C4-2B (cell line): Measurements from ENCODE around the gene PCDHB6.
A peak's percentile ranks its signal among the peaks of the same experiment; 100 is the strongest.
"Not testable (repeated sequence)": the region's sequence is repeated elsewhere in the genome, so short reads cannot be mapped to it uniquely, and the experiment has no call there.

Experiments
- H3K27ac ChIP-seq: fragments of 450-650 bp; 2 replicates; pipeline ENCODE4 v1.5.1; 2017
- ZFX ChIP-seq: fragments of 450-650 bp; IDR thresholded peaks from 2 replicates; pipeline ENCODE4 v1.6.1; 2017
- TF ChIP-seq, protein P1 (sequence below): fragments of 450-650 bp; conservative IDR thresholded peaks from 2 replicates; pipeline ENCODE4 v1.5.1; 2017; ENCODE audit warnings: mild to moderate bottlenecking

The PCDHB6 gene

DNA sequence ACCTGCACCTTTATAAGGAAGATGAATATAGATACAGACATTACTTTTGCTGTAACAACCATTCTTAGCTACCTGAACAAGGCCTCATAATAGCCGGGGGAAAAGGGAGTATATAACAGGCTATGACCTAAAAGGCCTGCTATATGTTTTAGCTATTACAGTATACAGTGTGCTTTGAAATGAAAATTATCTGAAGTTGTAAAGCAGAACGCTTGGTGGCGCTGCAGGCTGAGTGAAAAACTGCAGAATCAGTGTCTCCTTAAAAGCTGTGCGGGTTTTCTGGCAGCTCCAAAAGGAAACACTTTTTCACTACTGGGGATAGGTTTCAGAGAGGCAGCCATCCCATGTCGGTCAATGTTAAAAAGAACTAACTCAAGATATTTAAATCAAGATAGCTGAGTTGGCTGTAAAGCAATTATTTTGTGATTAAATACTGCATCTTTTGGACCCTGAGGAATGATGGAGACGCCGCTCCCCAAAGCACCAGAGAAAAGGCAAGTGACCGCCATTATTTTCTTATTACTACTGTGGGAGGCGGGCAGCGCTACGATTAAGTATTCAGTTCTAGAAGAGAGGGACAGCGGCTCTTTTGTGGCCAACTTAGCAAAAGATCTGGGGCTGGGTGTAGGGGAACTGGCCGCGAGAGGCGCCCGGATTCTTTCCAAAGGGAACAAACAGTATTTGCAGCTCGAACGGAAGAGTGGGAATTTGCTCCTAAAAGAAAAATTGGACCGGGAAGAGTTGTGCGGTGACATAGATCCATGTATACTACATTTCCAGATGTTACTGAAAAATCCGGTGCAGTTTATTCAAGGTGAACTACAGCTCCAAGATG lies 5.9 kb downstream of the PCDHB6 start:
- no peak overlapping the region for H3K27ac ChIP-seq
- TF ChIP-seq, protein P1, sequence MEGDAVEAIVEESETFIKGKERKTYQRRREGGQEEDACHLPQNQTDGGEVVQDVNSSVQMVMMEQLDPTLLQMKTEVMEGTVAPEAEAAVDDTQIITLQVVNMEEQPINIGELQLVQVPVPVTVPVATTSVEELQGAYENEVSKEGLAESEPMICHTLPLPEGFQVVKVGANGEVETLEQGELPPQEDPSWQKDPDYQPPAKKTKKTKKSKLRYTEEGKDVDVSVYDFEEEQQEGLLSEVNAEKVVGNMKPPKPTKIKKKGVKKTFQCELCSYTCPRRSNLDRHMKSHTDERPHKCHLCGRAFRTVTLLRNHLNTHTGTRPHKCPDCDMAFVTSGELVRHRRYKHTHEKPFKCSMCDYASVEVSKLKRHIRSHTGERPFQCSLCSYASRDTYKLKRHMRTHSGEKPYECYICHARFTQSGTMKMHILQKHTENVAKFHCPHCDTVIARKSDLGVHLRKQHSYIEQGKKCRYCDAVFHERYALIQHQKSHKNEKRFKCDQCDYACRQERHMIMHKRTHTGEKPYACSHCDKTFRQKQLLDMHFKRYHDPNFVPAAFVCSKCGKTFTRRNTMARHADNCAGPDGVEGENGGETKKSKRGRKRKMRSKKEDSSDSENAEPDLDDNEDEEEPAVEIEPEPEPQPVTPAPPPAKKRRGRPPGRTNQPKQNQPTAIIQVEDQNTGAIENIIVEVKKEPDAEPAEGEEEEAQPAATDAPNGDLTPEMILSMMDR = peak; percentile 45
- TF ChIP-seq ZFX = no peak

DNA sequence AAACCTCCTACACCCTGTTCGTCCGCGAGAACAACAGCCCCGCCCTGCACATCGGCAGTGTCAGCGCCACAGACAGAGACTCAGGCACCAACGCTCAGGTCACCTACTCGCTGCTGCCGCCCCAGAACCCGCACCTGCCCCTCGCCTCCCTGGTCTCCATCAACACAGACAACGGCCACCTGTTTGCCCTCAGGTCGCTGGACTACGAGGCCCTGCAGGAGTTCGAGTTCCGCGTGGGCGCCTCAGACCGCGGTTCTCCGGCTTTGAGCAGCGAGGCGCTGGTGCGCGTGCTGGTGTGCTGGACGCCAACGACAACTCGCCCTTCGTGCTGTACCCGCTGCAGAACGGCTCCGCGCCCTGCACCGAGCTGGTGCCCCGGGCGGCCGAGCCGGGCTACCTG lies 7.5 kb downstream of the PCDHB6 start:
- not testable (repeated sequence) for H3K27ac ChIP-seq

DNA sequence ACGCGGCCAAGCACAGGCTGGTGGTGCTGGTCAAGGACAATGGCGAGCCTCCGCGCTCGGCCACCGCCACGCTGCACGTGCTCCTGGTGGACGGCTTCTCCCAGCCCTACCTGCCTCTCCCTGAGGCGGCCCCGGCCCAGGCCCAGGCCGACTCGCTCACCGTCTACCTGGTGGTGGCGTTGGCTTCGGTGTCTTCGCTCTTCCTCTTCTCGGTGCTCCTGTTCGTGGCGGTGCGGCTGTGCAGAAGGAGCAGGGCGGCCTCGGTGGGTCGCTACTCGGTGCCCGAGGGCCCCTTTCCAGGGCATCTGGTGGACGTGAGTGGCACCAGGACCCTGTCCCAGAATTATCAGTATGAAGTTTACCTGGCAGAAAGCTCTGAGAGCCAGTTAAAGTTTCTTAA lies 8.0 kb downstream of the PCDHB6 start:
- not testable (repeated sequence) for H3K27ac ChIP-seq

DNA sequence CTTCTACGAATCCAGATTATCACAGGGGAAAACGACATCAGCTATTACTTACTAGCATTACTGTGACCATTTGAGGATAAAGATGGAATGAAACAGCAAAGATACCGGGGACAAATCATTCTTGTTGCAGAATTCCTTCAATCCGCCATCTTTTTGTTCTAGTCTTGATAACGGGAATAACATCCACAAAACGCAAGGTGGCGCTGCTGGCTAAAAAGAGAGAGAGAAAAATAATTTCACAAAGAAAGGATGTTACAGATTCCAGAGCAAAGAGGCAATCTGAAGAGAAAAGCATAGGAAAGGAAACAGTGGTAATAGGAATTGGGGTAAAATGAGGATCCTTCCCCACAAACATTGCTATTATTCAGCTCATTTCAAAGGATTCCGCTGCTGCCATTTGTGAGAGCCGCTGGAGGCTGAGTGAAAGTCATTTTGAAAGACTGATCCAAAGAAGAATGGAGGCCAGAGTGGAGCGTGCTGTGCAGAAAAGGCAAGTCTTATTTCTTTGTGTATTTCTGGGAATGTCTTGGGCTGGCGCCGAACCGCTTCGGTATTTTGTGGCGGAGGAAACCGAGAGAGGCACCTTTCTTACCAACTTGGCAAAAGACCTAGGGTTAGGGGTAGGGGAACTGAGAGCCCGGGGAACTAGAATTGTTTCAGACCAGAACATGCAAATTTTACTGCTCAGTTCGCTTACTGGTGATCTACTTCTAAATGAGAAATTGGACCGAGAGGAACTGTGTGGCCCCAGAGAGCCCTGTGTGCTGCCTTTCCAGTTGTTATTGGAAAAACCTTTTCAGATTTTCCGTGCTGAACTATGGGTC lies 22.7 kb downstream of the PCDHB6 start, which contains the start of gene PCDHB7:
Gene PCDHB7 (plus strand): TSS at position 264 of the 824 bp plus-strand sequence. CDS start 192 bp downstream, at position 456.
- TF ChIP-seq, protein P1 = peak; percentile 81
- TF ChIP-seq ZFX = no peak
- no peak within 1 kb of the TSS for H3K27ac ChIP-seq

DNA sequence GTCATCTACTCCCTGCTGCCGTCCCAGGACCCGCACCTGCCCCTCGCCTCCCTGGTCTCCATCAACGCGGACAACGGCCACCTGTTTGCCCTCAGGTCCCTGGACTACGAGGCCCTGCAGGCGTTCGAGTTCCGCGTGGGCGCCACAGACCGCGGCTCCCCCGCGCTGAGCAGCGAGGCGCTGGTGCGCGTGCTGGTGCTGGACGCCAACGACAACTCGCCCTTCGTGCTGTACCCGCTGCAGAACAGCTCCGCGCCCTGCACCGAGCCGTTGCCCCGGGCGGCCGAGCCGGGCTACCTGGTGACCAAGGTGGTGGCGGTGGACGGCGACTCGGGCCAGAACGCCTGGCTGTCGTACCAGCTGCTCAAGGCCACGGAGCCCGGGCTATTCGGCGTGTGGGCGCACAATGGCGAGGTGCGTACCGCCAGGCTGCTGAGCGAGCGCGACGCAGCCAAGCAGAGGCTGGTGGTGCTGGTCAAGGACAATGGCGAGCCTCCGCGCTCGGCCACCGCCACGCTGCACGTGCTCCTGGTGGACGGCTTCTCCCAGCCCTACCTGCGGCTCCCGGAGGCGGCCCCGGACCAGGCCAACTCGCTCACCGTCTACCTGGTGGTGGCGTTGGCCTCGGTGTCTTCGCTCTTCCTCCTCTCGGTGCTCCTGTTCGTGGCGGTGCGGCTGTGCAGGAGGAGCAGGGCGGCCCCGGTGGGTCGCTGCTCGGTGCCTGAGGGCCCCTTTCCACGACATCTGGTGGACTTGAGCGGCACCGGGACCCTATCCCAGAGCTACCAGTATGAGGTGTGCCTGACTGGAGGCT lies 24.6 kb downstream of the PCDHB6 start:
- H3K27ac ChIP-seq = not testable (repeated sequence)

DNA sequence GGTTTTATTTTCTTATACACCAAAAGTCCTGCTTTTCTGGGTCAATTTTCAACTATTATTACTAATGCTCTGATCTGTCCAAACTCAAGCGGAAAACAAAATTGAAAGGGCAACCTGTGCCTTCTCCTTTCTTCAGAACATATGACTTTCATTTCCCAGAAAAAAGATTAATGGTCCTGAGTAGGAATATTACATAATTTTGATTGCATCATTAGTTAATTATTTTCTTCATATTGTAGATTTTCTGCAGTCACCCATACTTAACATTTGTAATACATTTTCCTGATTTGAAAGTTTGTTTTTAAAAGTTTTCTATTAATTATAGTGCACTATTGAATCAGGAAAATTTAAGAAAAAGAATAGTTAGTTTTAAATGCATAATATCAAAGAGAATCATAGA lies 26.1 kb downstream of the PCDHB6 start:
- no peak overlapping the region for H3K27ac ChIP-seq
- no peak for TF ChIP-seq ZFX
- TF ChIP-seq, protein P1 = no peak

DNA sequence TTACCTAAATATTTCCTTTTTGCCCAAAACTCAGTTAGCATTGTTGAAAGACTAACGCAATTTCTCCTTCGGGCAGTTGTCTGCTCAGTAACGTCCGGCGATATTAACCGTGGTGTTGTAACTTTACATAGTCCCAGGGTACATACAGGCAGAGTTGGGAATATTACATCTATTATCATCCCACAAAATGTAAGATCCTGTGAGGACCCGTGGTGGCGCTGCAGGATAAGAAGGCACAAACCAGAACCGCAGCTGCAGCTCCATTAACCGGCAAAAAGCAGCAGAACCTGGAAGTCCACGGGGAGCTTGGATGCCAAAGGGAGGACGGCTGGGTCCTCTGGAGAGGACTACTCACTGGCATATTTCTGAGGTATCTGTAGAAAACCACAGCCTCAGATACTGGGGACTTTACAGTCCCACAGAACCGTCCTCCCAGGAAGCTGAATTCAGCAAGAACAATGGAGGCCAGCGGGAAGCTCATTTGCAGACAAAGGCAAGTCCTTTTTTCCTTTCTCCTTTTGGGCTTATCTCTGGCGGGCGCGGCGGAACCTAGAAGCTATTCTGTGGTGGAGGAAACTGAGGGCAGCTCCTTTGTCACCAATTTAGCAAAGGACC lies 27.8 kb downstream of the PCDHB6 start, which contains the start of gene PCDHB8:
Gene PCDHB8 (plus strand): TSS at position 214 of the 615 bp plus-strand sequence. CDS start 245 bp downstream, at position 459.
- TF ChIP-seq, protein P1 = peak; percentile 40
- H3K27ac ChIP-seq = not testable (repeated sequence)

DNA sequence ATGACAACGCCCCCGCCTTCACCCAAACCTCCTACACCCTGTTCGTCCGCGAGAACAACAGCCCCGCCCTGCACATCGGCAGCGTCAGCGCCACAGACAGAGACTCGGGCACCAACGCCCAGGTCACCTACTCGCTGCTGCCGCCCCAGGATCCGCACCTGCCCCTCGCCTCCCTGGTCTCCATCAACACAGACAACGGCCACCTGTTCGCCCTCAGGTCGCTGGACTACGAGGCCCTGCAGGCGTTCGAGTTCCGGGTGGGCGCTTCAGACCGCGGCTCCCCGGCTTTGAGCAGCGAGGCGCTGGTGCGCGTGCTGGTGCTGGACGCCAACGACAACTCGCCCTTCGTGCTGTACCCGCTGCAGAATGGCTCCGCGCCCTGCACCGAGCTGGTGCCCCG lies 29.5 kb downstream of the PCDHB6 start:
- H3K27ac ChIP-seq = not testable (repeated sequence)

DNA sequence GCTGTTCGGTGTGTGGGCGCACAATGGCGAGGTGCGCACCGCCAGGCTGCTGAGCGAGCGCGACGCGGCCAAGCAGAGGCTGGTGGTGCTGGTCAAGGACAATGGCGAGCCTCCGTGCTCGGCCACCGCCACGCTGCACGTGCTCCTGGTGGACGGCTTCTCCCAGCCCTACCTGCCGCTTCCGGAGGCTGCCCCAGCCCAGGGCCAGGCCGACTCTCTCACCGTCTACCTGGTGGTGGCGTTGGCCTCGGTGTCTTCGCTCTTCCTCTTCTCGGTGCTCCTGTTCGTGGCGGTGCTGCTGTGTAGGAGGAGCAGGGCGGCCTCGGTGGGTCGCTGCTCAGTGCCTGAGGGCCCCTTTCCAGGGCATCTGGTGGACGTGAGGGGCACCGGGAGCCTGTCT lies 30.0 kb downstream of the PCDHB6 start:
- H3K27ac ChIP-seq = not testable (repeated sequence)
